ENCODE data around the gene NDUFAF5.

GRCh38 chr20:13825465-13825864 lies 40.6 kb downstream of the NDUFAF5 start:
- no peak for TF ChIP-seq CTCF (IDR thresholded peaks at IDR 0.05; ENCODE audit: extremely low read depth in 1 of 2, insufficient read depth in 1 of 2, low read depth in 1 of 2, low read length in 2 of 2)
- no peak for TF ChIP-seq POLR2AphosphoS5 (IDR thresholded peaks at IDR 0.05; ENCODE audit: insufficient read depth, low read depth, low read length)
- no peak for TF ChIP-seq EZH2 (IDR thresholded peaks at IDR 0.05; ENCODE audit: borderline replicate concordance, low read depth, low read length, severe bottlenecking)
- no peak for TF ChIP-seq MAX (IDR thresholded peaks at IDR 0.05; ENCODE audit: insufficient read depth, insufficient read length)
- TF ChIP-seq FOS (IDR thresholded peaks at IDR 0.05; ENCODE audit: borderline replicate concordance, insufficient read depth, low read length), result no peak
- no peak for TF ChIP-seq POLR2A (IDR thresholded peaks at IDR 0.05; ENCODE audit: low read depth, low read length)
- TF ChIP-seq JUN (IDR thresholded peaks at IDR 0.05; ENCODE audit: borderline replicate concordance, insufficient read depth, insufficient read length, low read depth), result no peak
- TF ChIP-seq MYC (IDR thresholded peaks at IDR 0.05; ENCODE audit: low read depth, low read length), result no peak
- no peak for TF ChIP-seq GATA2 (IDR thresholded peaks at IDR 0.05; ENCODE audit: insufficient read depth, insufficient read length, low read depth, low read length)
